ENCODE data around the gene C2CD2.
A peak's percentile ranks its signal among the peaks of the same experiment; 100 is the strongest.
"Not testable (repeated sequence)": the region's sequence is repeated elsewhere in the genome, so short reads cannot be mapped to it uniquely, and the experiment has no call there.

C2CD2 gene

GRCh38 chr21:41953831-41954653, at the start of gene C2CD2:
C2CD2 (minus strand) TSS chr21:41954018; CDS start chr21:41953648, 370 bp downstream.
- DNase-seq, result peak; percentile 80

DNA sequence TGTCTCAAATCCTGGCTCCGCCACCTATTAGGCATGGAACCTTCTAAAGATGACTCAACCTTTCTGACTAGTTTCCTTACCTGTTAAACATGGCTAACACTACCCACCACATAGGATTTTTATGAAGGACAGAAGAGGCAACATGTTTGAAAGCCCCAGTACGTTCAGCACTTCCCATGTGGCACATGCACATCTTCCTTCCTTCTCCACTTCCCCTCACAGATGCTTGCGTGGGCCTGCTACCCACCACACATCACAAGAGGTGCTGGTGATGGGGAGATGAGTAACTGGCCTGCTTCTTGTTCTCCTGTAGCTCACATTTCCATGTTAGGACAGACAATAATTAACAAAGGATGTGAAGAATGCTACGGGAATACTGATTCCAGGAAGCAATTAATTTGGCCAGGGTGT, 49.2 kb upstream of the C2CD2 start:
- DNase-seq, result peak; percentile 86

GRCh38 chr21:42002421-42002958, 48.7 kb upstream of the C2CD2 start:
- peak; percentile 89 for DNase-seq

DNA sequence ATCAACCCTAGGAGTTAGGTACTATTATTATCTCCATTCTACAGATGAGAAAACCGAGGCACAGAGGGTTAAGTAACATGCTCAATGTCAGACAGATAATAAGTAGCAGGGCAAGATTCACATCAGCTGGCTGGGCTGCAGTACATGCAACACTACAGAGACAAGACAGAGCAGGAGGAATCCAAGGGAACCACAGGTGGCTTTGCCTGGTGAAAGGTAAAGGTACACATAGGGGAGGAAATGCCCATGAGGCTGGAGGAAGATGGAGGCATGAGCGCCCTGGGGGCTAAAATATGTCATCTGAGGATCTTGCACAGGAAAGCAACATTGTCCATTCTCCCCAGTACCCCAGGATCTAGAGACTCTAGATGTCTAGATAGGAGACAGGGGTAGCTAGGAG, 48.0 kb upstream of the C2CD2 start:
- no peak for DNase-seq

- DNase-seq, result no peak
Measured at GRCh38 chr21:42000908-42001307, 47.1 kb upstream of the C2CD2 start.

- no peak for DNase-seq
Measured at GRCh38 chr21:41997657-41998056, 43.8 kb upstream of the C2CD2 start.

DNA sequence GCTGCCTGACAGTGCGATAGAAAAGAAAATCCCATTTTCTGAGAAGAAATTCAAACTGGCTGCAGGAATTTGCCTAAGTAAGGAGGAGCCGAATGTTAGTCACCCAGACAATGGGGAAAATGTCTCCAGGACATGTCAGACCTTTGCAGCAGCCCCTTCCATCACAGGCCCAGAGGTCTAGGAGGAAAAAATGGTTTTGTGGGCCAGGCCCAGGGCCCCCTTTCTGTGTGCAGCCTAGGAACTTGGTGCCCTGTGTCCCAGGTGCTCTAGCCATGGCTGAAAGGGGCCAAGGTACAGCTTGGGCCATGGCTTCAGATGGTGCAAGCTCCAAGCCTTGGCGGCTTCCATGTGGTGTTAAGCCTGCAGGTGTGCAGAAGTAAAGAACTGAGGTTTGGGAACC, 41.8 kb upstream of the C2CD2 start:
- DNase-seq, result no peak

- DNase-seq, result not testable (repeated sequence)
Measured at GRCh38 chr21:41994613-41995012, 40.8 kb upstream of the C2CD2 start.

GRCh38 chr21:41993744-41994143, 39.9 kb upstream of the C2CD2 start:
- DNase-seq, result peak; percentile 93

DNA sequence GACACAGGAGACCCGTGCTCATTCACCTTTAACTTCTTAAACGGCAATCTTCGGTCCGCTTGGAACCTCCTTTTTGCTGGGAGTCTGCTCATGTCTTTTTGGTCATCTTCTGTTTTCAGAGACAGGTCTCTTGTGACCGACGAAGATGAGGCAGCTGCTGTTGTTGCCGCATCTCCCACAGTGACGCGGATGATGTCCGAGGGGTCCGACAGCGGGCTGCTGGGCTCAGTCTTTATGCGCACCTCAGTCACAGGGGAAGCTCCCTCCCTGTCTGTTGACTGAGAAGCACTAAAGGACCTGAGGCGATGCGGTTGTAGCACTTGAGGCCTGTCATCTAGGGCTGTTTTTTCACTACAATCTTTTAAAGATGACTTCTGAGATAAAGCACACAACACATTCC, 38.8 kb upstream of the C2CD2 start:
- DNase-seq, result no peak

- DNase-seq, result no peak
Measured at GRCh38 chr21:41991659-41992058, 37.8 kb upstream of the C2CD2 start.

DNA sequence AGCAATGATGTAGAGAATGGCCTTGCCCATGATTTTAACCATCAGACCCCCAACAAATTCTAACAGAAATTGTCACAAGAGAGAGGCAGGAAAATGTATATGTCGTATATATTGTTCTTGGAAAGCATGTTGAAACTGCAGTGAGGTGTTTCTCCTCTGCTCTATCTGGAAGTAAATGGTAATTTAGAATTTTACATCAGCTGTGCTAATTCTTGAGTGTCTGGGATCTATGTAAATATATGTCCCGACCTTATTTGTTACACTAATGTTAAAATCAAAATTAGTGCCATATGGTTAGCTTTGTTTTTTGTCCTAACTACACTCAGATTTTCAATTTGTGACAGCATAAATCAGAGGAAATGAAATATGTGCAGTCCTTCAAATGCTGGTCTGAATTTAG, 35.9 kb upstream of the C2CD2 start:
- no peak for DNase-seq

DNA sequence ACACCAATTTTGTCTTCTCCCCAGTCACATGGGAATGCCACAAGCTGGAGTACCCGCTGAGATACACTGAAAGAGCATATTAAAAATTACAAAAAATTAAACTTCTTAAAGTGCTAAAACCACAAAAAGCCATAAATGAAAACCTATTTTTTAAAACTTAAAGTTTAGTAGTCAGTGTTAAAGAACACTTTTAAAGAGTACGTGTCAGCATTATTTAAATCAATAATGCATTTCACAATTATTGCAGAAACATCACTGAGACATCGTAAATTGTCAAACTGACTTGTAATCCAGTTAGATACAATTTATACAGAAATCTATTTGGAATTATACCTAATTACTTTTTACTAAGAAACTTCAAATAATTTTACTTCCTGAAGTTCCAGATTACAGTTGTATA, 33.5 kb upstream of the C2CD2 start:
- DNase-seq, result no peak

- no peak for DNase-seq
Measured at GRCh38 chr21:41985662-41986416, 32.0 kb upstream of the C2CD2 start.

DNA sequence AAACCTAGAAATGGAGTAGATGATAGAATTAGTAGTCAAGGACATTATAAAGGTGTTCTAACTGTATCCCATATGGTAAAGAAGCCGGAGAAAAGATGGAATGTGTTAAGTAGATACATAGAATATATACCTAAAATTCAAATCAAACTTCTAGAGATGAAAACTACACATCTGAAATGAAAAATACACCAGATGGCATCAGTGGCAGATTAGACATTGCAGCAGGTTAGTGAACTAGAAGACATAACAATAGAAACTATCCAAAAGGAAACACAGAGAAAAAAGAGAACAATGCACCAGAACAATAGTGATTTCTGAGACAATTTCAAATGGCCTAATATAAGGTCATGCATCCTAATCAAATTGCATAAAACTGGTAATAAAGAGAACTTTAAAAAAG, 29.4 kb upstream of the C2CD2 start:
- DNase-seq, result no peak

GRCh38 chr21:41980561-41980960, 26.7 kb upstream of the C2CD2 start:
- no peak for DNase-seq

DNA sequence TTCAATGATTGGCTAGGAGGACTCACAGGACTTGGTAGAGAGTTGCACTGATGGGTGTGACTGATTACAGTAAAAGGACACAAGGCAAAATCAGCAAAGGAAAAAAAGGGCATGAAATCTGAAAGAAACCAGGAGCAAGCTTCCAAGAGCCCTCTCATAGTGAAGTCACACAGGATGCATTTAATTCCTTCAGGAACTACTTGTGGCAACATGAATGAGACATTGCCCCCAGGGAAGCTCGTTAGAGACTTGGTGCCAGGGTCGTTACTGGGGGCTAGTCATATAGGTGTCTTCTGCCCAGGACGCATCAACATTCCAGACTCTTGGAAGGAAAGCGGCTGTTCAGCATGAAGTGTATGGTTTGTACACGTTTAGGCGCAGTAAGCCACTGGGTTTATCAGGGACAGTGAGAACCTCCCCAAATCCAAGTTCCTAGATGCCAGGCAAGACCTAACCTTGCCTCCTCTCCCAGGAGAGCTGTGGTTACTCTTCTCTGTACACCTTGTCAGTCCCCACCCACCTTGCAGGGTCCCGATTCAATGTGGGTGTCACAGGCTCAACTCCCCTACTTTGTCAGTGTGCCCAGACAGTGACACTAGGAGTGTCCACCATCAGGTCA, 26.0 kb upstream of the C2CD2 start:
- no peak for DNase-seq

- no peak for DNase-seq
Measured at GRCh38 chr21:41979335-41979734, 25.5 kb upstream of the C2CD2 start.

DNA sequence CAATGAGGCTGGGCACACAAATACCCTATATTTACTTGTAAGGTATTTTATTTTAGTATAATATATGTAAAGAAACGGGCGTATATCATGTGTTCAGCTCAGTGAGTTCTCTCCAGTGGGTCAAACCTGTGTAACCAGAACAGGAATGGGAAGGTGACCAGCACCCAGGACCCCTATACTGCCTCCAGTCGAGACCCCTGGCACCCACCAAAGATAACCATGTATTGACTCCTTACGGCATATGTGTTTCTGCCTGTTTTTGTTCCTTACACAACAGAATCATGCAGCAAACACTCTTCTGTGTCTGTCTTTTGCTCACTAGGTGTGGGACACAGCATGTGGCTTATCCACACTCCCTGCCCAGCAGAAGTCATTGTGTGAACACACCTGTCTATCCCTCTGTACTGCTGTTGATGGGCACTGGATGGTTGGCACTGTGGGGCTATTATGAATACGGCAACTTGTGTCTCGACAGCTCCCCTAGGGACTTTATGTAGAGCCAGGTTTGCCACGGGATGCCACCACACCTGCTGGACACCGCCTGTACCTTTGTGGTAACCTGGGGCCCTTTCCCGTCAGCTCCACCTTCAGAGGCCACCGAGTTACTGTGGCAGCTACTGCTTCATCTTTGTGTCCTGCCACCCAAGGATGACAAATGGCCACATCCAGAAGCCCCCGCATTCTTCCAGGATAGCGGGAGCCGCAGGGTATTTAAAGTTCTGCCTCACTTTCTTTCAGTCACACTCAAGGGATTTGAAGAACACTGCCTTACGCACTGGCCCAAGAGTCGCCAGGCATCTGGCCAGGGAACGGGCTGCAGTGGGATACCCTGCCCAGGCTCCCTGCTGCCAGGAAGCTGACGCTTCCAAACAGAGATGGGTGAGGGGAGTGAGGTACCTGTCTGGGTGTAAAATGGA, 23.5 kb upstream of the C2CD2 start:
- DNase-seq, result no peak

DNA sequence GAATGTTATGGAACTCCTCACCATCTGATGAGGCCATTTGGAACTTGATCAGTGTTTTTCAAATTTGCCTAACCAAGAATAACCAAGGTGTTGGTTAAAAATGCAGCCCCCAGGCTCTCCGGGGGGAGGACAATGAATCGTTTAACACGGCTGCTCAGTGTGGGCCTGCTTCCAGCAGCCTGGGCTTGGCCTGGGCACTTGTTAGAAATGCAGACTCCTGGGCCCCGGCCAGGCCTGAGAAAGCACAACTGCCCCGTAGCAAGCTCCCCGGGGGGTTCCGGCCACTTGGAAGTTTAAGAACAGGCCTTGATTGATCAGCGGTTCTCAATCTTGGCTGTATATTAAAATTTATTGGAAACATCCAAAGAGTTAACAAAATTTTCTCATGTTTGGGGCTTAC, 22.8 kb upstream of the C2CD2 start:
- DNase-seq, result no peak

DNA sequence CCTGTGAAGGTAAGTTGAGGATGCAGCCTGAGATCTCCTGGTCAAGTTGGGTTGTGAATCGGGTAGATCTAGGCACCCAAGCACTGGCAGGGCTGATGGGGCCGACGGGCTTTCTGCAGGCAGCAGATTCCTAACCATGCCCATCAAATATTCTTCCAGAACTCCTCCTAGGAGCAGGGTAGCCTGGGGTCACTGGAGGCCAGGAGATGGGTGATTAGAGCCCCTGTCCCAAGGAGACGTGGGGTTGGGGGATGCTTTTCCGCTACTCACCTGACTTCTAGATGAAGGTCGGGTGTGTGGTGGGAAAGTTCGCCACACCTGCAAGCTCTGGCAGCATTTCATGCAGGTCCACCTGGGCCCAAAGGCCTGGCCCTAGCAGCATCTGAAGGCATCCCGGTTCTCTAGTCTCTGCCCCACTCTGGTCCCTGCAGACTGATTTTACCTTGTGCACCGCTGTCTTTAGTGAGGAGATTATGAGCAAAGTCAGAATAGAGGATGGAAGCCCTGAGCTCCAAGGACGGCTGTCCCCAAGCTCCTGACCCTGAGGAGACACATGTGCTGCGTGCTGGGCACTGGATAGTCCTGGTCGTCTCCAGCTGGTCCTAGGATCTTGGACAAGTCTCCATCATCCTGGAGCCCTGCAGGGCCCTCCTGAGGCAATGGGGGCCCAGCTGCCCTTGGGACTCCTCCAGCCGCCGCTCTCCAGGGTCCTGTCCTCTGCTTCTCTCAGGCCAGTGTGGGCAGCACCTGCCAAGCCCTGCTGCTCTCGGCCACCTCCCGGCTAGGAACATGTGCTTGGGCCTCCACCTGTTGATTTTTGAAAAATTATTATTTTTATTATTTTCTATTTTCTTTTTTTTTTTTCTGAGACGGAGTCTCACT, 21.8 kb upstream of the C2CD2 start:
- DNase-seq, result no peak

DNA sequence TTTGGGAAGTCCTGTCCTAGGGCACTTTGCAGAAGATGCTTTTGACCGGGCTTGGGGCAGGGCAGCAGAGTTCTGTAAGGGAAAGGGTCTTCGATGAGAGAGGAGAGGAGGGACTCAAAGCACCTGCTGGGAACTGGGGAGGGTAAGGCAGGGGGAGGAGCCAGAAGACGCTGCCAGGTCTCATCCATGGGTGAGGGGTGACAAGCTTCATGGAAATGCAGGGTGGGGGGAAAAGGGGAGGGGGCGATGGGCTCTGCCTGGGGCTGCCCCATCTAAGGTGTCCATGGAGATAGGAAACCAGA, 20.9 kb upstream of the C2CD2 start:
- DNase-seq, result no peak
